Activated B cell treated with CpG ODN at 0.5 μM for 24 hours (primary cell): Measurements from ENCODE around the gene ACTN1. TPM values are rescaled to one million over a fixed set of nuclear protein-coding genes. Genes with fewer than 3 reads are reported as not detected.

Source experiments
- ATAC-seq: fragments of 200-7000 bp; cut with Tn5 transposase; one replicate; pipeline ENCODE4 v1.10.0; 2021; ENCODE audit warnings: low read depth, mild to moderate bottlenecking, moderate library complexity
- CTCF ChIA-PET: fragments of 350-600 bp; sonication (Branson Sonifier 250); formaldehyde crosslinking; loops from one replicate; lab custom pipeline; 2021; ENCODE audit warnings: antibody characterized with exemption; lab: Charles Lee
- POLR2A ChIA-PET: fragments of 350-600 bp; sonication (Branson Sonifier 250); formaldehyde crosslinking; loops from one replicate; lab custom pipeline; 2021; ENCODE audit warnings: antibody characterized with exemption; lab: Charles Lee
- DNase-seq: peaks from one replicate; pipeline ENCODE4 v3.0.0; 2022
- H3K27ac Mint-ChIP-seq: one replicate; pipeline ENCODE4 v1.8.0; 2020; ENCODE audit warnings: mixed read lengths
- H3K27me3 Mint-ChIP-seq: one replicate; pipeline ENCODE4 v1.8.0; 2021; ENCODE audit warnings: mixed read lengths
- H3K36me3 Mint-ChIP-seq: one replicate; pipeline ENCODE4 v1.8.0; 2021; ENCODE audit warnings: low read depth, mixed read lengths
- H3K4me1 Mint-ChIP-seq: one replicate; pipeline ENCODE4 v1.8.0; 2021; ENCODE audit warnings: mixed read lengths
- H3K4me3 Mint-ChIP-seq: one replicate; pipeline ENCODE4 v1.8.0; 2020; ENCODE audit warnings: mild to moderate bottlenecking, mixed read lengths
- H3K9me3 Mint-ChIP-seq: one replicate; pipeline ENCODE4 v1.8.0; 2020; ENCODE audit warnings: mixed read lengths
- intact Hi-C: fragments of 100-400 bp; cut with micrococcal nuclease; formaldehyde crosslinking; loops from one replicate; pipeline ENCODE4 v1.15.1; 2024
- total RNA-seq: library from RNA; stranded (reverse); gene quantifications from 2 replicates; pipeline ENCODE4 v1.2.3, GENCODE V29; 2022
- TF ChIP-seq, protein P1 (sequence below): fragments of 200-600 bp; IDR thresholded peaks from one replicate; pipeline ENCODE4 v1.8.0; 2022; ENCODE audit warnings: antibody characterized with exemption, mild to moderate bottlenecking

Gene ACTN1
- total RNA-seq, 1 donor from 2014 or later: 0.22 TPM

- Mint-ChIP-seq H3K27me3 (peaks cover 33% of the 10 kb centered on the region), H3K9me3 (peaks cover 8% of the 10 kb centered on the region), H3K4me1 (no peaks in the 10 kb centered on the region), H3K36me3 (no peaks in the 10 kb centered on the region), H3K4me3 (no peak overlapping the region), H3K27ac (no peak overlapping the region)
- POLR2A ChIA-PET: no interaction called here
- TF ChIP-seq, protein P1, sequence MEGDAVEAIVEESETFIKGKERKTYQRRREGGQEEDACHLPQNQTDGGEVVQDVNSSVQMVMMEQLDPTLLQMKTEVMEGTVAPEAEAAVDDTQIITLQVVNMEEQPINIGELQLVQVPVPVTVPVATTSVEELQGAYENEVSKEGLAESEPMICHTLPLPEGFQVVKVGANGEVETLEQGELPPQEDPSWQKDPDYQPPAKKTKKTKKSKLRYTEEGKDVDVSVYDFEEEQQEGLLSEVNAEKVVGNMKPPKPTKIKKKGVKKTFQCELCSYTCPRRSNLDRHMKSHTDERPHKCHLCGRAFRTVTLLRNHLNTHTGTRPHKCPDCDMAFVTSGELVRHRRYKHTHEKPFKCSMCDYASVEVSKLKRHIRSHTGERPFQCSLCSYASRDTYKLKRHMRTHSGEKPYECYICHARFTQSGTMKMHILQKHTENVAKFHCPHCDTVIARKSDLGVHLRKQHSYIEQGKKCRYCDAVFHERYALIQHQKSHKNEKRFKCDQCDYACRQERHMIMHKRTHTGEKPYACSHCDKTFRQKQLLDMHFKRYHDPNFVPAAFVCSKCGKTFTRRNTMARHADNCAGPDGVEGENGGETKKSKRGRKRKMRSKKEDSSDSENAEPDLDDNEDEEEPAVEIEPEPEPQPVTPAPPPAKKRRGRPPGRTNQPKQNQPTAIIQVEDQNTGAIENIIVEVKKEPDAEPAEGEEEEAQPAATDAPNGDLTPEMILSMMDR: no peak
- CTCF ChIA-PET: no interaction called here
- DNase-seq: no peak
- intact Hi-C loops: no loop called here
- no peak for ATAC-seq
These were observed 51.0 kb downstream of the ACTN1 start for GRCh38 chr14:68927956-68928675.

DNA sequence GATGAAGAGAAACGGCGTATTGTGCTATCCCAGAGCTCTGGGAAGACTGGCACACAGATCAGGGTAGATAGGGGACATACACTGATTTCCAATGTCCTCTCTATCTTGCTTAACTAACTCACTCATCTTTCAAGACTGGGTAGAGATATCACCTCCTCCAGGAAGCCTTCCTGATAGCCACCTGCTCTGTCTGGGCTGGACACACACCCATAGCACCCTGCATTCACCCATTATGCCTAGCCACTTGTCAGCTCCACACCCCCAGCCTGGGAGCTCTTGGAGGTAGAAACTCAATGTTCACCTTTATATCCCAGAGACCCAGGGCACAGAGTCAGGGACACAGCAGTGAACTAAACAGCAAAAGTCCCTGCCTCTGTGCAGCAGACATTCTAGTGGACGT lies 52.0 kb downstream of the ACTN1 start:
- TF ChIP-seq, protein P1: no peak
- intact Hi-C loops: no loop called here
- DNase-seq (no peak), ATAC-seq (no peak)
- H3K4me3 Mint-ChIP-seq: no peak overlapping the region
- ChIA-PET CTCF (no interaction called here), POLR2A (no interaction called here)
- no peaks in the 10 kb centered on the region for H3K36me3 Mint-ChIP-seq
- no peaks in the 10 kb centered on the region for H3K4me1 Mint-ChIP-seq
- peaks cover 8% of the 10 kb centered on the region for H3K9me3 Mint-ChIP-seq
- H3K27ac Mint-ChIP-seq: no peak overlapping the region
- peaks cover 33% of the 10 kb centered on the region for H3K27me3 Mint-ChIP-seq

GRCh38 chr14:68926236-68926635 lies 52.9 kb downstream of the ACTN1 start:
- Mint-ChIP-seq H3K36me3 (no peaks in the 10 kb centered on the region), H3K9me3 (peaks cover 8% of the 10 kb centered on the region), H3K27ac (no peak overlapping the region), H3K4me1 (no peaks in the 10 kb centered on the region), H3K4me3 (no peak overlapping the region), H3K27me3 (peaks cover 33% of the 10 kb centered on the region)
- ATAC-seq: no peak
- ChIA-PET CTCF (interaction anchor here (0.9 kb wide), 1 partner anchor 14 kb away, joined by 3 read pairs; no protein-coding TSS in a partner anchor), POLR2A (no interaction called here)
- intact Hi-C loops: no loop called here
- TF ChIP-seq, protein P1: no peak
- no peak for DNase-seq

GRCh38 chr14:68925373-68925772 lies 53.7 kb downstream of the ACTN1 start:
- ChIA-PET CTCF (interaction anchor here (1.5 kb wide), 1 partner anchor 14 kb away, joined by 4 read pairs; no protein-coding TSS in a partner anchor), POLR2A (no interaction called here)
- Mint-ChIP-seq H3K27me3 (peaks cover 33% of the 10 kb centered on the region), H3K27ac (no peak overlapping the region), H3K4me3 (no peak overlapping the region), H3K36me3 (no peaks in the 10 kb centered on the region), H3K9me3 (peaks cover 8% of the 10 kb centered on the region), H3K4me1 (no peaks in the 10 kb centered on the region)
- intact Hi-C loops: no loop called here
- no peak for ATAC-seq
- TF ChIP-seq, protein P1: no peak
- no peak for DNase-seq

- POLR2A ChIA-PET: no interaction called here
- Mint-ChIP-seq H3K9me3 (peaks cover 8% of the 10 kb centered on the region), H3K4me3 (no peak overlapping the region), H3K36me3 (no peaks in the 10 kb centered on the region), H3K27ac (no peak overlapping the region), H3K4me1 (no peaks in the 10 kb centered on the region), H3K27me3 (peaks cover 28% of the 10 kb centered on the region)
- CTCF ChIA-PET: interaction anchor here (1.1 to 1.5 kb wide), 2 partner anchors 12 to 13 kb away, joined by 3 to 4 read pairs; no protein-coding TSS in a partner anchor
- intact Hi-C loops: no loop called here
- DNase-seq (no peak), ATAC-seq (no peak)
- TF ChIP-seq, protein P1: no peak
These were observed 54.6 kb downstream of the ACTN1 start for GRCh38 chr14:68924186-68925158.
